Ureter (tissue), 1 donor: Measurements from ENCODE around the gene KATNA1. TPM values are rescaled to one million over a fixed set of nuclear protein-coding genes. Genes with fewer than 3 reads are reported as not detected.
A peak's percentile ranks its signal among the peaks of the same experiment; 100 is the strongest.

Source experiments
- DNase-seq: peaks from one replicate; pipeline ENCODE4 v3.0.0-alpha.2; 2020; ENCODE audit warnings: low spot score
- total RNA-seq: library from RNA; stranded (reverse); gene quantifications from one replicate; pipeline ENCODE4 v1.2.4, GENCODE V29; 2023
- donor health status: DM: yes; HTN: yes; CAD: no.

Gene KATNA1
- total RNA-seq, 1 donor from 2014 or later, result 16.4 TPM

DNA sequence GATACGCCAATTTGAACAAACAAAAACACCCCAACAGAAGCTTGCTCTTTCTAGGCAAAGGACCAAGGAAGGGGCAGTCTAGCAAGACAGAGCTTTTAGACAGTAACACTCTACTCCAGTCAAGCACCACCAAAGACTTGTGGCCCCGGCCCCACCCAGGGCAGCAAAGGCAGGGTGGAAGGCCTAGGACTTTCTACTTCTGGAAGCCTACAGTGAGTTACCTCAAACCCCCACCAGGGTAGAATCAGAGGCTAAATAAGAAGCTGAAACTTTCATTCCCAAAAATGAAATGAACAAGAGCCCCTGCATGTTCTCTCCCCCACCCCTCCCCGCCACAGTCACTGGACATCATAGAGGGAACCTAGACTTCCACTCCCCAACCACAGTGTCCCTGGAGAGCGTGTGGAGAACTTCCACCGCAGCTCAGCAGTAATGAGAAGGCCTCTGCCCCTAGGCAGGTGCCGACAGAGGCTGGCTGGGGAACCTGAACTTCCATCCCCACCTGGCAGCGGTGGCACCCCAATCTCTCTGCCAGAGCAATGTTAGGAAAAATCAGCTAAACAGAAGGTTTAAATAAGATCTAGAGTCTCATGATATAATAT is 40.0 kb downstream of the KATNA1 start:
- no peak for DNase-seq

GRCh38 chr6:149600508-149600907 is 48.0 kb downstream of the KATNA1 start:
- DNase-seq, result no peak

- DNase-seq, result no peak
Measured at GRCh38 chr6:149593408-149593807, 55.1 kb downstream of the KATNA1 start.

DNA sequence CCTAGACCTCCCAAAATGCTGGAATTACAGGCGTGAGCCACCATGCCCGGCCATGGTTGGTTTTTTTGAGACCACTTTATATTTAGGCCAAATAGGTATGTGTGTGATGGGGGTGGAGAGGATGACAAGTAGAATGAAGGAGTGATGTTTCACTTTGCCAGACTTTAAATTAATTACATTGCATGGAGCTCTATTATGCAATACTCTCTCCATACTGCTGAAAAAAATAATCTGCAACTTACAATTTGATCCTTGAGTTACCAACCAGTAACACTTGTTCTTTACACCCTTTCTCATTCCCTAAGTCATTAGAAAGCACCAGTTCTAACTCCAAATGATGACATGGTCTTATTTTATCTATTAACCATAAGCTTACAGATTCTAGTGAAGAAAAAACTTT is 55.5 kb downstream of the KATNA1 start:
- no peak for DNase-seq

GRCh38 chr6:149586149-149586548 is 62.4 kb downstream of the KATNA1 start:
- DNase-seq, result no peak

DNA sequence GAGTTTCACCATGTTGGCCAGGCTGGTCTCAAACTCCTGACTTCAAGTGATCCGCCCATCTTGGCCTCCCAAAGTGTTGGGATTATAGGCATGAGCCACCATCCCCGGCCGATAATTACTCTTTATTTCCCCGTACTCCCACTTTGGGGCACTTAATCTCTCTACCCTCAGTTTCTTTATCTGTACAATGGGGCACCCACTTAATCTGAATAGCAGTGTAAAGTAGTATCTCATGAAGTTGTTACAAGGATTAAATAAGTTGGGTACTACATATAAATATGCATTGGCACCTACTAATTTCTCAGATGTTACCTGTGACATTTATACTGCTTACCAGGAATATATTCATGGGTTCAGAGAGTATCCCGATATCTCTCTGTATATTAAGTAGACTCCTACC is 67.2 kb downstream of the KATNA1 start:
- DNase-seq, result no peak

GRCh38 chr6:149580880-149581279 is 67.6 kb downstream of the KATNA1 start:
- no peak for DNase-seq

DNA sequence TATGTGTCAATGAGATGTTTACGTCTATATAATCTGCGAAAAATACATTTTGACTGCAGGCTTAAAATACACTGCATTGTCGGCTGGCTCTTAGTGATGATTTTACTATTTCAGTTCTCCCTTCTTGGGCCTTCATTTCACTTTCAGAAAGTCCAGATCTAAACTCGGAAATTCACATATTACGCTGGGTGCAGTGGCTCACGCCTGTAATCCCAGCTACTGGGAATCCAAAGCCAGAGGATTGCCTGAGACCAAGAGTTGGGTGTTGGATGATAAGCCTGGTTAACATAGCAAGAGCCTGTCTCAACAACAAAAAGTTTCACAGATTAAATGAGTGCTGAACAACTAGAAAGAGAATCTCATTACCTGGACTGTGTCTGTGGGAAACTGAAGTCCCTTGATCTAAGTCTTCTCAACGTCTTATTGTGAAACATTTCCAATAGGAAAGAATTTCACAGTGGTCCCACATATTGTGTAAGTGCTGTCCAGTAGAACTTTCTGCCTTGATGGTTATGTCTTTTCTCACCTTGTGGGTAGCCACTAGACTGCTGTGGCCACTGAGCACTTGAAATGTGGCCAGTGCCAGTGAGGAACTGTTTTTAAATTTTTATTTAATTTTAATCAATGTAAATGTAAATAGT is 80.4 kb downstream of the KATNA1 start:
- DNase-seq, result no peak

GRCh38 chr6:149567194-149567586 is 81.3 kb downstream of the KATNA1 start:
- no peak for DNase-seq

DNA sequence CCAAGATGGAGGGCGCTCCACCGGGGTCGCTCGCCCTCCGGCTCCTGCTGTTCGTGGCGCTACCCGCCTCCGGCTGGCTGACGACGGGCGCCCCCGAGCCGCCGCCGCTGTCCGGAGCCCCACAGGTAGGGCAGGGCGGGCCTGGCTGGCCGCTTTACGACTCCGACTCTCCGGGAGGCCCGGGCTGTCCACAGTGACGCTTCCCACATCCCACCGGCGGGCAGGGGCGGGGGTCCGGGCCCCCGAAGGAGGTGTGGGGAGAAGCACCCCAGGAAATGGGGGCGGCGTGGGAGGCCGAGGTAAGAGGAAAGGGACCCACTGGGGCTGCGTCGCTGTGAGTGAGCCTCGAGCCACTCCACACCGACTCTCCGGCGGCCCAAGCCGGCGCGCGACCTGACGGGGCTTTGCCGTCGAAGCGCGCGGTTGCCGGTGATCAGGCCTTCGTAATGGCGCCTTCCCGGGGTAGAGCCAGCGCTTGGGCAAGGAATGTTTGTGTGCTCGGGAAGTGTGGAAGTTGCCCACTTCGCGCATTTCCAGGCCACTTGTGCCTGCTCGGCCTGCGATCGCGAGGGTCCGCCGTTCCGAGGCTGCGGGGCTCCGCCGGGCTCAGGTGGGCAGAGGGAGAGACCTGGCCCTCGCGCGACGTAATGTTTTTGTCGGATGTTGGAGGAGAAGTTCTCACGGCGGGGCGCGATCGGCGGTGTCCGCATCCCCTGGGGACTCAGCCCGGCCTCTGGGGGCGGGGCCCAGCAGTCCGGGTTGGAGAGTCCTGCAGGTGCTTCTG is 81.9 kb downstream of the KATNA1 start:
- DNase-seq, result peak; percentile 62

DNA sequence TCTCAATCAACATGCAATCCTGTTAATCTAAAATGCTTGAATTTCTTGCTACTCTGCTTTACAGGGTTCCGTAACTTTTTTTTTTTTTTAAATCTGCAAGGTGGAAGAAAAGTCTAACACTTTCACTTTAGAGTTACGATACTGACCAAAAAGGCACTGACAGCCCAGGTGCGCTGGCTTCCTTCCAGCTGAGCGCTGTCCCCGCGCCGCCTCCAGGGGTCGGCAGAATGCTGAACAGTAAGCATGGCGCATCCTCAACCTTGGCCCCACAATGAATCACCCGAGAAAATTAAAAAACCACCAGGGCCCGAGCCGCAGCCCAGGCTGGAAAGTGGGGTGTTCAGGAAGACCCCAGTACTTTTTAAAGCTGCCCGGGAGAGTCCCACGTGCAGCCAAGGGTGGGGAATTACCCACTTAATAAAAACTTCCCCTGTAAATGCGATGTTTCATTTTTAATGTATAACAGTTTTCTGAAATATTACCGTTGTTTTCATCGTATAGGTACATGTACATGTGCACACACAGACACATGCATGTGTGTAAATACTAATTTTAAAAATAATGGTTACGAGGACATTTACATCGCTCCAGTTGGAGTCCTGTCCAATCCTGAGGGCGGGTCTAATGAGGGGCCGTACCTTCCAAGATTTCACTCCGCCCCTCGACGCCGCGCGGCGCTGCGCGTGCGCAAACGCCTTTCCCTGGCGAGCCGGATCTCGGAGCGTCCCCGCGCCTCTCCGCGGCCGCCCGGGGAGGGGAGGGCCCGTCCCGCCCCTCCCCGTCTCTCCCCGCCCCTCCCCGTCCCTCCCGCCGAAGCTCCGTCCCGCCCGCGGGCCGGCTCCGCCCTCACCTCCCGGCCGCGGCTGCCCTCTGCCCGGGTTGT is 82.7 kb downstream of the KATNA1 start, which contains the start of gene GINM1:
Gene GINM1 (plus strand): TSS at position 849 of the 883 bp plus-strand sequence. CDS start 40 bp downstream, outside the sequence.
- DNase-seq, result peak; percentile 97

- no peak for DNase-seq
Measured at GRCh38 chr6:149563928-149564325, 84.6 kb downstream of the KATNA1 start.

DNA sequence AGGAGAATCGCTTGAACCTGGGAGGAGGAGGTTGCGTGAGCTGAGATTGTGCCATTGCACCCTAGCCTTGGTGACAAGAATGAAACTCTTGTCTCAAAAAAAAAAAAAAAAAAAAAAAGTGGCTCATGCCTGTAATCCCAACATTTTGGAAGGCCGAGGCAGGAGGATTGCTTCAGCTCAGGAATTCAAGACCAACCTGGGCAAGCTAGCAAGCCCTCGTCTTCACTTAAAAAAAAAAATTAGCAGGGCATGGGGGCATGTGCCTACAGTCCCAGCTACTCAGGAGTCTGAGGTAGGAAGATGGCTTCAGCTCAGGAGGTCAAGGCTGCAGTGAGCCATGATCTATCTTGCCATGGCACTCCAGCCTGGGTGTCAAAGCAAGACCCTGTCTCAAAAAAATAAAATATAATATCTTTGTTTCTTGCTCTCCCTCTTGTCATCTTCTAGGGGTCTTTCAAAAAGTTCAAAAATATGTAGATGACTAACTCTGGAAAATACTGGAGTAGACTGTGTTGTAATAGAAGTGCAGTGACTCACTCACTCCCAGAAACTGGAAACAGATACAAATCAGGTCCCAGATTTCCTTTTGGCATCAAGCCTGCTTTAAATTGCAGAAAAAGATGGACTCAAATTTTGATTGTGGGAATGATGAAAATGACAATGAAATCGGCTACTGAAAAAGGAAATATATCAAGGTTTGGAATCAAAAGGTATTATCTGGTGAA is 85.1 kb downstream of the KATNA1 start:
- DNase-seq, result no peak

GRCh38 chr6:149560736-149561135 is 87.8 kb downstream of the KATNA1 start:
- DNase-seq, result no peak

DNA sequence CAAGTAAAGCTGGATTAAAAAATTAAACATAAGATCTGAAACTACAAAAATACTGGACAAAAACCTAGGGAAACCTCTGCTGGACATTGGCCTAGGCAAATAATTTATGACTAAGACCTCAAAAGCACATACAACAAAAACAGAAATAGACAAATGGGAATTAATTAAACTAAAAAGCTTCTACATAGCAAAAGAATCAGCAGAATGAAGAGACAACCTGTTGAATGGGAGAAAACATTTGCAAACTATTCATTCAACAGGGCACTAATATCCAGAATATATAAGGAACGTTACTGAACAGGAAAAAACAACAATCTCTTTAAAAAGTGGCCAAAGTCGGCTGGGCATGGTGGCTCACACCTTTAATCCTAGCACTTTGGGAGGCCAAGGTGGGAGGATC is 89.1 kb downstream of the KATNA1 start:
- no peak for DNase-seq

DNA sequence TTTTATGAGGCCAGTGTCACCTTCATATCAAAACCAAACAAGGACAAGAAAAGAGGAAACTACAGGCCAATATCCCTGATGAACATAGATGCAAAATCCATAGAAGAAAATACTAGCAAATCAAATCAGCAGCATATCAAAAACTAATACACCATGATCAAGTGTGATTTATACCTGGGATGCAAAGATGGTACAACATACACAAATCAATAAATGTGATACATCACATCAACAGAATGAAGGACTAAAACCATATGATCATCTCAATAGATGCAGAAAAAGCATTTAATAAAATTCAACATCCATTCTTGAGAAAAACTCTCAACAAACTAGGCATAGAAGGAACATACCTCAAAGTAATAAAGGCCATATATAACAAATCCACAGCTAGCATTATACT is 90.5 kb downstream of the KATNA1 start:
- no peak for DNase-seq

DNA sequence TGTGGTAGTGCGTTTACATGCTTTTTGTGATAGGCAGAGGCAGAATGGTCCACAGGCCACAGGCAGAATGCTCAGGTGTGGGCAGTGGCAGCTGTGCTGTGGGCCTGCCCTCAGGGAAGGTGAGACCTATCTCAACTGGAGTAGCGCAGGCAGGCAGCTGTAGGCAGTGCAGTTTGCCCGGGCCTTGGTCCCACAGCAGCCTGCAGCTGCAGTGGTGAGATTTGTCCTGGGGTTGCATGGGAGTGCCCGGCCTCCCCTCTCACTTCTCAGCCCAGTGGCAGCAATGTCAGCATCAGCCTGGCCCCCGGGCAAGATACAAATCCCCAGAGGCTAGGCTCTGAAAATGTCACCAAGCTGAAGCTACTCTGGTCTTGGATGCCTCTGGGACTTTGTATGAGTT is 96.6 kb downstream of the KATNA1 start:
- DNase-seq, result no peak

GRCh38 chr6:149545754-149546471 is 102.6 kb downstream of the KATNA1 start, which contains the start of gene PPIL4:
Gene PPIL4, minus strand, starts transcription at chr6:149546043. Its CDS starts 38 bp downstream, at chr6:149546005.
- peak; percentile 97 for DNase-seq

- peak; percentile 56 for DNase-seq
Measured at GRCh38 chr6:149545258-149545753, 103.2 kb downstream of the KATNA1 start.
